ENCODE measurements around the gene C17orf50. TPM values are rescaled to one million over a fixed set of nuclear protein-coding genes. Genes with fewer than 3 reads are reported as not detected.
"Not testable (repeated sequence)": the region's sequence is repeated elsewhere in the genome, so short reads cannot be mapped to it uniquely, and the experiment has no call there.

The C17orf50 gene
- total RNA-seq, 4 donors from 2014 or later: not detected

DNA sequence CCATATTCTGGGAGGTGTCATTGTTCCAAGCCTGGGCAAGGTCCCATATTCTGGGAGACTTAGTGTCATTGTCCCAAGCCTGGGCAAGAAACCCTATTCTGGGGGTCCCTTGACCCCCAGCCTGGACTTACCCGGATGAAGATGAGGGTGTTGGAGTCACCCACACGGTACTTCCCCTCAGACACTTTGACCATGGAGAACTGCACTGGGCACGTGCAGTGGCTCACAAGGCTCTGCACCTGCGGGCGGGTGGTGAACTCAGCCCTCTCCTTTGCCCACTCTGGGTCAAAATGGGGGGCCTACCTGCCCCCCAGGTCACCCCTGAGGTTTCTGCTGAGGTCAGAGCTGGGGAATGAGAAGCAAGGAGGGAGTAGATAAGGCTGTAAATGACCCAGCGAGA, 11.7 kb upstream of the C17orf50 start:
- 66% methylated on average over 4 of the region's 6 CpGs for WGBS

DNA sequence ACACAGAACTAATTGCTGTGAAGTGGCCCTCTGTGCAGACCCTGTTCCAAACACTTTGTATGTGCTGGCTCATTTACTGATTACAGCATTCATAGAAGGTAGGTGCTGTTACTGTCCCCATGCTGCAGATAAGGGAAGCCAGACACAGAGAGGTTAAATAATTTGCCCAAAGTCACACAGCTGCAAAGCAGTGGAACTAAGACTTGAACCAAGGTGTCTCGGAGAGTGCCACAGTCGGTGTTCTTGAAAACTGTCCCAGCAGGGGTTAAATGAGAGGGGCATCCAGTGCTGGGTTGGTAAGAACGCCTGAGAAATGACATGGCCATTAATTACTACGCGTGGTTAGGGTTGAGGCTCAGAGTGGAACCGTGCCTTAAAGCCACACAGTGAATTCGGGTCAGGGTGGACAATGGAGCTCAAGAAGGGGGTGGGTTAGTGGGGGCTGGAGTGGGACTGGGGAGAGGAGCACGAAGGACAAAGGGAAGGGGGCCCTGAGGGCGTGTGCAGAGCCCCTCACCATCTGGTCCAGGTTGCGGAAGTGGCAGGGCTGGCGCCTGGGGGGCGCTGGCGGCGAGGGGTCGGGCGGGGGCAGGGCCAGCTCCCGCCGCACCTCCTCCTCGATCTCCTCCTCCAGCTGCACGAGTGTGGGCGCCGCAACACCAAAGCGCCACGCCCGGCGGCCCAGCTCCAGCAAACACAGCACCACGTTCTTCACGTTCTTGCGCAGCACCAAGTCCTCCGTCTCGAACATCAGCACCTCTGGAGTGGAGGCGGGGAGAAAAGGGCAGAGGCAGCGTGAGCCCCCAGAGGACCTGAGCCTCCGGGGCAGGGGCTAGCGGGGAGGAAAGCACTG, 10.9 kb upstream of the C17orf50 start:
- no peaks in the 10 kb centered on the region for H3K9me3 ChIP-seq
- DNase-seq (ENCODE audit: low spot score in 2 of 2): no peak
- H3K36me3 ChIP-seq: no peaks in the 10 kb centered on the region
- 14% methylated on average over 13 of the region's 35 CpGs for WGBS
- peaks cover 40% of the 10 kb centered on the region for H3K4me1 ChIP-seq
- TF ChIP-seq POLR2AphosphoS5 (IDR thresholded peaks at IDR 0.05) (no peak), EP300 (IDR thresholded peaks at IDR 0.05) (no peak), POLR2A (IDR thresholded peaks at IDR 0.05) (no peak)
- TF ChIP-seq, protein P1, sequence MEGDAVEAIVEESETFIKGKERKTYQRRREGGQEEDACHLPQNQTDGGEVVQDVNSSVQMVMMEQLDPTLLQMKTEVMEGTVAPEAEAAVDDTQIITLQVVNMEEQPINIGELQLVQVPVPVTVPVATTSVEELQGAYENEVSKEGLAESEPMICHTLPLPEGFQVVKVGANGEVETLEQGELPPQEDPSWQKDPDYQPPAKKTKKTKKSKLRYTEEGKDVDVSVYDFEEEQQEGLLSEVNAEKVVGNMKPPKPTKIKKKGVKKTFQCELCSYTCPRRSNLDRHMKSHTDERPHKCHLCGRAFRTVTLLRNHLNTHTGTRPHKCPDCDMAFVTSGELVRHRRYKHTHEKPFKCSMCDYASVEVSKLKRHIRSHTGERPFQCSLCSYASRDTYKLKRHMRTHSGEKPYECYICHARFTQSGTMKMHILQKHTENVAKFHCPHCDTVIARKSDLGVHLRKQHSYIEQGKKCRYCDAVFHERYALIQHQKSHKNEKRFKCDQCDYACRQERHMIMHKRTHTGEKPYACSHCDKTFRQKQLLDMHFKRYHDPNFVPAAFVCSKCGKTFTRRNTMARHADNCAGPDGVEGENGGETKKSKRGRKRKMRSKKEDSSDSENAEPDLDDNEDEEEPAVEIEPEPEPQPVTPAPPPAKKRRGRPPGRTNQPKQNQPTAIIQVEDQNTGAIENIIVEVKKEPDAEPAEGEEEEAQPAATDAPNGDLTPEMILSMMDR (IDR thresholded peaks at IDR 0.05): no peak
- H3K27ac ChIP-seq: no peak overlapping the region
- peaks cover 27% of the 10 kb centered on the region for H3K27me3 ChIP-seq
- no peak overlapping the region for H3K4me3 ChIP-seq

More for the DNA sequence above, 11.7 kb upstream of the C17orf50 start:
- no peak for DNase-seq (ENCODE audit: low spot score in 2 of 2)
- peaks cover 40% of the 10 kb centered on the region for H3K4me1 ChIP-seq
- no peak overlapping the region for H3K4me3 ChIP-seq
- H3K36me3 ChIP-seq: no peaks in the 10 kb centered on the region
- H3K27ac ChIP-seq: no peak overlapping the region
- no peaks in the 10 kb centered on the region for H3K9me3 ChIP-seq
- TF ChIP-seq POLR2A (IDR thresholded peaks at IDR 0.05): no peak
- no peak for TF ChIP-seq EP300 (IDR thresholded peaks at IDR 0.05)
- TF ChIP-seq, protein P1 (IDR thresholded peaks at IDR 0.05): no peak
- no peak for TF ChIP-seq POLR2AphosphoS5 (IDR thresholded peaks at IDR 0.05)
- peaks cover 30% of the 10 kb centered on the region for H3K27me3 ChIP-seq

DNA sequence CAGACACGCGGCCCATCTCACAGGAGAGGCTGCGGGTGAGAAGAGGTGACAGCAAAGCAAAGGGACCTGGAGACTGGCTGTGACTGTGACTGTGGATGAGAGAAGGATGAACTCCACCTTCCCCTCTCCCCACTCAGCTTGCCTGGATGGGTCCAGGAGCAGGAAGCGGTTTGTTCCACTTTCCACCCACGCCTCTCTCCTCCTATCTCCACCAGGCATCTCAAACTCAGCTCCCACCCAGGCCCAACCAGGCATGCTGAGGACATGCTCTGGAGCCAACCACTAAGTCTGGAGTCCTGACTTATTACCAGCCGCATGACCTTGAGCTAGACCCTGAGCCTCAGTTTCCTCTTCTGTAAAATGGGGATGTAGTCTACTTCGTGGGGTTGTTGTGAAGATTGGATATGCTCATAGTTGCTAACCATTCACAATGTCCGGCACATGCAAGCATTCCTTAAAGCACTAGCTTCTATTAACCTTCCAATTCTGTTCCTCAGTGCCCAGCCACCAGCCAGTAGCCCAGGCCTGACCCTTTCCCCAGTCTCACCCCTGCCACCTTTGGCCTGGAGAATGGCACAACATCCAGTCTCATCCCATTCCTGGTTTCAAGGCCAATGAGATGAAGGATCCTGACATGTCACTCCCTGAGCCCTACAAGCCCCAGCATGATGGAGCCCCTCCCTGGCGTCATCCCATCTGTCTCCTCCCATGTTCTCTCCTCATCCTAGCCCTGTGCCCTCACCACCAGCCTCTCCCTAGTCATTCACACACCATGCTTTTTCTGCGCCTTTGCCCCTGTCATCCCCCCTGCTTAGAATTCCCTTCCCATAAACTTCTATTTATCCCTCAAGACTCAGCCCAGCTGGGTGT, 9.9 kb upstream of the C17orf50 start:
- 73% methylated on average over 10 of the region's 10 CpGs for WGBS
- Histone ChIP-seq H3K4me3 (no peak overlapping the region), H3K27ac (no peak overlapping the region), H3K4me1 (peaks cover 40% of the 10 kb centered on the region), H3K36me3 (no peaks in the 10 kb centered on the region), H3K27me3 (peaks cover 27% of the 10 kb centered on the region), H3K9me3 (no peaks in the 10 kb centered on the region)
- TF ChIP-seq EP300 (IDR thresholded peaks at IDR 0.05): no peak
- no peak for TF ChIP-seq POLR2AphosphoS5 (IDR thresholded peaks at IDR 0.05)
- TF ChIP-seq POLR2A (IDR thresholded peaks at IDR 0.05): no peak
- TF ChIP-seq, protein P1 (IDR thresholded peaks at IDR 0.05): no peak
- DNase-seq (ENCODE audit: low spot score in 2 of 2): no peak

DNA sequence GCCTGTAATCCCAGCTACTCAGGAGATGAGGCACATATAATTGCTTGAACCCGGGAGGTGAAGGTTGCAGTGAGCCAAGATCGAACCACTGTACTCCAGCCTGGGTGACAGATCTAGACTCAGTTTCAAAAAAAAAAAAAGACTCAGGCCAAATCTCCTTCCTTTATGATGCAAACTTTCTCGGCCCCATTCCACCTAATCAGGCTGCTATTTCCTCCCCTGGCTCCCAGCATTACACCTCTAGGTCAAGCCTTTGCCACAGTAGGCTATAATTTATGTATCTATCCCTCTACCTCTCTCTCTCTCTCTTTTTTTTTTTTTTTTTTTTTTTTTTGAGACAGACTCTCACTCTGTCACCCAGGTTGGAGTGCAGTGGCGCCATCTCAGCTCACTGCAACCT, 9.1 kb upstream of the C17orf50 start:
- WGBS: 80% methylated on average over 4 of the region's 4 CpGs

DNA sequence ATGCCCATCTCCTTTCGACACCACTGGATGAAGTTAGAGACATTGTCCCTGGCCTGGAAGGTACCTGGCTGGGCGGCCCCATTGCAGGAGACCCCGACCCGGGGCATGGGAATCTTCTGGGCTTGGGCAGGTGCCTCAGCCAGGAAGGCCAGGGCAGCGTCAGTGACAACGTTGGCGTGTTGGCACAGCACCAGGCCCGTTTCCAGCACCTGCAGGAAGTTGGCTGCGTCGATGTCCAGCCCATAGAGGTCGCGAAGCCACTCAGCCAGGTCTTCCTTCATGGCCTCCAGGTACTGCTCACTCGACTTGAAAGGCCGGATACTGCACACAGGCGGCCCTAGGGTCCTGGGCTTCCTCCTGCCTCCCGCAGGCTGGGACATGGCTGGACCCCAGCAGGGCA, 8.2 kb upstream of the C17orf50 start:
- Histone ChIP-seq H3K27me3 (peaks cover 27% of the 10 kb centered on the region), H3K9me3 (no peaks in the 10 kb centered on the region), H3K4me3 (no peak overlapping the region), H3K4me1 (peaks cover 38% of the 10 kb centered on the region), H3K36me3 (no peaks in the 10 kb centered on the region), H3K27ac (no peak overlapping the region)
- 66% methylated on average over 7 of the region's 16 CpGs for WGBS
- DNase-seq (ENCODE audit: low spot score in 2 of 2): no peak
- no peak for TF ChIP-seq POLR2AphosphoS5 (IDR thresholded peaks at IDR 0.05)
- TF ChIP-seq, protein P1 (IDR thresholded peaks at IDR 0.05): no peak
- no peak for TF ChIP-seq POLR2A (IDR thresholded peaks at IDR 0.05)
- no peak for TF ChIP-seq EP300 (IDR thresholded peaks at IDR 0.05)

More for the DNA sequence above, 9.1 kb upstream of the C17orf50 start:
- H3K27me3 ChIP-seq: peaks cover 27% of the 10 kb centered on the region
- not testable (repeated sequence) for H3K4me3 ChIP-seq; H3K27ac ChIP-seq; H3K9me3 ChIP-seq; H3K36me3 ChIP-seq; DNase-seq (ENCODE audit: low spot score in 2 of 2)
- H3K4me1 ChIP-seq: peaks cover 40% of the 10 kb centered on the region
